ENCODE data around the gene NLGN3.

The NLGN3 gene

GRCh38 chrX:71111141-71111843 is 33.3 kb upstream of the NLGN3 start, which contains the start of gene IL2RG:
IL2RG (minus strand) TSS chrX:71111577; CDS start chrX:71111539, 38 bp downstream.
- WGBS, result no CpG with 5 or more reads among the region's 8 CpGs
- Histone ChIP-seq H3K4ac (ENCODE audit: low read depth in 1 of 2, low read length in 2 of 2) (no peak within 1 kb of the TSS), H3K4me3 (ENCODE audit: insufficient read depth in 1 of 2, low read depth in 1 of 2, low read length in 2 of 2) (no peak within 1 kb of the TSS)

GRCh38 chrX:71111921-71112431 is 32.7 kb upstream of the NLGN3 start:
- Histone ChIP-seq H4K91ac (ENCODE audit: low read length) (no peak overlapping the region), H3K14ac (ENCODE audit: low read length in 2 of 2) (no peak overlapping the region), H3K79me1 (replicated peaks; ENCODE audit: low read length, poor library complexity, severe bottlenecking) (no peaks in the 10 kb centered on the region), H2AK5ac (ENCODE audit: low read length, severe bottlenecking) (no peak overlapping the region), H2BK15ac (ENCODE audit: low read depth, poor library complexity, severe bottlenecking) (no peak overlapping the region), H3K23ac (ENCODE audit: low read length in 2 of 2) (no peak overlapping the region), H2BK5ac (ENCODE audit: low read depth, low read length, poor library complexity, severe bottlenecking) (no peak overlapping the region), H3K4me2 (ENCODE audit: low read length, poor library complexity, severe bottlenecking) (no peak overlapping the region), H3K36me3 (ENCODE audit: control insufficient read depth in 1 of 2, insufficient read depth in 2 of 2, low read depth in 1 of 2, low read length in 2 of 2) (no peaks in the 10 kb centered on the region), H2BK12ac (ENCODE audit: low read length in 2 of 2) (no peak overlapping the region), H3K4me1 (ENCODE audit: control insufficient read depth, insufficient read depth, low read depth, low read length) (no peaks in the 10 kb centered on the region), H2AFZ (ENCODE audit: low read depth, low read length) (no peak overlapping the region), H3K4me3 (ENCODE audit: insufficient read depth in 1 of 2, low read depth in 1 of 2, low read length in 2 of 2) (no peak overlapping the region), H3K27ac (ENCODE audit: low read length, poor library complexity, severe bottlenecking) (no peak overlapping the region), H2BK120ac (ENCODE audit: low read depth, low read length) (no peak overlapping the region), H3K9ac (ENCODE audit: low read length) (no peak overlapping the region), H3K18ac (ENCODE audit: low read depth in 1 of 2, low read length in 2 of 2) (no peak overlapping the region), H3K27me3 (ENCODE audit: control insufficient read depth in 1 of 2, insufficient read depth in 1 of 2, low read length in 2 of 2) (peaks cover 0 to 54% of the 10 kb centered on the region in 2 experiments), H3K4ac (ENCODE audit: low read depth in 1 of 2, low read length in 2 of 2) (no peak overlapping the region), H4K8ac (ENCODE audit: low read length) (no peak overlapping the region), H3K9me3 (ENCODE audit: control insufficient read depth, low read length) (peaks cover 2% of the 10 kb centered on the region)
- no peak for DNase-seq
- WGBS, result 74% methylated on average over 4 of the region's 5 CpGs

More at GRCh38 chrX:71111141-71111843, 33.3 kb upstream of the NLGN3 start, which contains the start of gene IL2RG:
- Histone ChIP-seq H3K23ac (ENCODE audit: low read length in 2 of 2) (no peak within 1 kb of the TSS), H3K36me3 (ENCODE audit: control insufficient read depth in 1 of 2, insufficient read depth in 2 of 2, low read depth in 1 of 2, low read length in 2 of 2) (no peaks in the 10 kb centered on the region), H4K91ac (ENCODE audit: low read length) (no peak within 1 kb of the TSS), H2AK5ac (ENCODE audit: low read length, severe bottlenecking) (no peak within 1 kb of the TSS), H3K4me1 (ENCODE audit: control insufficient read depth, insufficient read depth, low read depth, low read length) (no peaks in the 10 kb centered on the region), H3K18ac (ENCODE audit: low read depth in 1 of 2, low read length in 2 of 2) (no peak within 1 kb of the TSS), H3K79me1 (replicated peaks; ENCODE audit: low read length, poor library complexity, severe bottlenecking) (no peaks in the 10 kb centered on the region), H2BK15ac (ENCODE audit: low read depth, poor library complexity, severe bottlenecking) (no peak within 1 kb of the TSS), H3K27me3 (ENCODE audit: control insufficient read depth in 1 of 2, insufficient read depth in 1 of 2, low read length in 2 of 2) (peaks cover 0 to 54% of the 10 kb centered on the region in 2 experiments), H3K9ac (ENCODE audit: low read length) (no peak within 1 kb of the TSS), H3K27ac (ENCODE audit: low read length, poor library complexity, severe bottlenecking) (no peak within 1 kb of the TSS), H2BK120ac (ENCODE audit: low read depth, low read length) (no peak within 1 kb of the TSS), H2BK12ac (ENCODE audit: low read length in 2 of 2) (no peak within 1 kb of the TSS), H3K9me3 (ENCODE audit: control insufficient read depth, low read length) (peaks cover 2% of the 10 kb centered on the region), H2BK5ac (ENCODE audit: low read depth, low read length, poor library complexity, severe bottlenecking) (no peak within 1 kb of the TSS), H3K14ac (ENCODE audit: low read length in 2 of 2) (no peak within 1 kb of the TSS), H2AFZ (ENCODE audit: low read depth, low read length) (no peak within 1 kb of the TSS), H3K4me2 (ENCODE audit: low read length, poor library complexity, severe bottlenecking) (no peak within 1 kb of the TSS), H4K8ac (ENCODE audit: low read length) (no peak within 1 kb of the TSS)
- DNase-seq, result no peak

GRCh38 chrX:71117358-71117757 is 27.3 kb upstream of the NLGN3 start:
- Histone ChIP-seq H4K91ac (ENCODE audit: low read length) (no peak overlapping the region), H3K27me3 (ENCODE audit: control insufficient read depth in 1 of 2, insufficient read depth in 1 of 2, low read length in 2 of 2) (peaks cover 0 to 15% of the 10 kb centered on the region in 2 experiments), H3K9ac (ENCODE audit: low read length) (no peak overlapping the region), H3K79me1 (replicated peaks; ENCODE audit: low read length, poor library complexity, severe bottlenecking) (peaks cover 13% of the 10 kb centered on the region), H3K27ac (ENCODE audit: low read length, poor library complexity, severe bottlenecking) (no peak overlapping the region), H2AFZ (ENCODE audit: low read depth, low read length) (no peak overlapping the region), H4K8ac (ENCODE audit: low read length) (no peak overlapping the region), H3K4ac (ENCODE audit: low read depth in 1 of 2, low read length in 2 of 2) (no peak overlapping the region), H3K4me1 (ENCODE audit: control insufficient read depth, insufficient read depth, low read depth, low read length) (peaks cover 7% of the 10 kb centered on the region), H3K23ac (ENCODE audit: low read length in 2 of 2) (no peak overlapping the region), H3K4me3 (ENCODE audit: insufficient read depth in 1 of 2, low read depth in 1 of 2, low read length in 2 of 2) (no peak overlapping the region), H3K18ac (ENCODE audit: low read depth in 1 of 2, low read length in 2 of 2) (no peak overlapping the region), H3K14ac (ENCODE audit: low read length in 2 of 2) (no peak overlapping the region), H2BK15ac (ENCODE audit: low read depth, poor library complexity, severe bottlenecking) (no peak overlapping the region), H3K4me2 (ENCODE audit: low read length, poor library complexity, severe bottlenecking) (no peak overlapping the region), H2AK5ac (ENCODE audit: low read length, severe bottlenecking) (no peak overlapping the region), H3K36me3 (ENCODE audit: control insufficient read depth in 1 of 2, insufficient read depth in 2 of 2, low read depth in 1 of 2, low read length in 2 of 2) (peaks cover 18 to 23% of the 10 kb centered on the region in 2 experiments), H2BK5ac (ENCODE audit: low read depth, low read length, poor library complexity, severe bottlenecking) (no peak overlapping the region), H3K9me3 (ENCODE audit: control insufficient read depth, low read length) (no peaks in the 10 kb centered on the region), H2BK12ac (ENCODE audit: low read length in 2 of 2) (no peak overlapping the region), H2BK120ac (ENCODE audit: low read depth, low read length) (no peak overlapping the region)
- 100% methylated on average over 5 of the region's 10 CpGs for WGBS
- no peak for DNase-seq
